ENCODE data around the gene PREB. TPM values are rescaled to one million over a fixed set of nuclear protein-coding genes. Genes with fewer than 3 reads are reported as not detected.

PREB gene
- total and polyA plus RNA-seq, 2 of the 13 experiments (the other 11 are each of a cell fraction or from before 2014, with no cell fraction given): 112 to 192 TPM

DNA sequence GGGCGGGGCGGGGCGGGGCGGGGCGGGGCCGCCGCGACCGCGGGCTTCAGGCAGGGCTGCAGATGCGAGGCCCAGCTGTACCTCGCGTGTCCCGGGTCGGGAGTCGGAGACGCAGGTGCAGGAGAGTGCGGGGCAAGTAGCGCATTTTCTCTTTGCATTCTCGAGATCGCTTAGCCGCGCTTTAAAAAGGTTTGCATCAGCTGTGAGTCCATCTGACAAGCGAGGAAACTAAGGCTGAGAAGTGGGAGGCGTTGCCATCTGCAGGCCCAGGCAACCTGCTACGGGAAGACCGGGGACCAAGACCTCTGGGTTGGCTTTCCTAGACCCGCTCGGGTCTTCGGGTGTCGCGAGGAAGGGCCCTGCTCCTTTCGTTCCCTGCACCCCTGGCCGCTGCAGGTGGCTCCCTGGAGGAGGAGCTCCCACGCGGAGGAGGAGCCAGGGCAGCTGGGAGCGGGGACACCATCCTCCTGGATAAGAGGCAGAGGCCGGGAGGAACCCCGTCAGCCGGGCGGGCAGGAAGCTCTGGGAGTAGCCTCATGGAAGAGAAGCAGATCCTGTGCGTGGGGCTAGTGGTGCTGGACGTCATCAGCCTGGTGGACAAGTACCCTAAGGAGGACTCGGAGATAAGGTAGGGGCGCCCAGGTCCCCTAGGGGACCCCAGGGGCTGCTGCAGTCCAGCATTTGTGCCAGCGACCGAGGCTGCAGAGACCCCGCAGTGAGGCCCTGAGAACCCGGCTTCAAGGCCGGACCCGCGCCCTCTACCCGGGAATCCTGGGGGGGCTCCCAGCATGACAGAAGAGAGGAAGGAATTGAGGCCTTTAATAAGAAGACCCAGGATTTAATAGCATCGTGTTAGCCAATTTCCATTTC is 47.5 kb downstream of the PREB start, which contains the start of gene KHK (continued):
- TF ChIP-seq, protein P1, sequence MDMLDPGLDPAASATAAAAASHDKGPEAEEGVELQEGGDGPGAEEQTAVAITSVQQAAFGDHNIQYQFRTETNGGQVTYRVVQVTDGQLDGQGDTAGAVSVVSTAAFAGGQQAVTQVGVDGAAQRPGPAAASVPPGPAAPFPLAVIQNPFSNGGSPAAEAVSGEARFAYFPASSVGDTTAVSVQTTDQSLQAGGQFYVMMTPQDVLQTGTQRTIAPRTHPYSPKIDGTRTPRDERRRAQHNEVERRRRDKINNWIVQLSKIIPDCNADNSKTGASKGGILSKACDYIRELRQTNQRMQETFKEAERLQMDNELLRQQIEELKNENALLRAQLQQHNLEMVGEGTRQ (IDR thresholded peaks at IDR 0.05; ENCODE audit: low read depth, low read length): no peak
- TF ChIP-seq, protein P1 (CRISPR knock-in tag; IDR thresholded peaks at IDR 0.05; ENCODE audit: borderline replicate concordance): no peak
- TF ChIP-seq EZH2 (conservative IDR thresholded peaks at IDR 0.05; ENCODE audit: low read depth, low read length) (no peak), GFI1 (CRISPR knock-in tag; IDR thresholded peaks at IDR 0.05; ENCODE audit: borderline replicate concordance) (no peak), RXRA (CRISPR knock-in tag; IDR thresholded peaks at IDR 0.05) (peak; percentile 58), SOX13 (IDR thresholded peaks at IDR 0.05) (no peak), SOX13 (CRISPR knock-in tag; conservative IDR thresholded peaks at IDR 0.05 in 1 of 2, IDR thresholded peaks at IDR 0.05 in 1 of 2) (no peak), ZNF724P (CRISPR knock-in tag; IDR thresholded peaks at IDR 0.05; ENCODE audit: borderline replicate concordance) (no peak), ZEB1 (IDR thresholded peaks at IDR 0.05; ENCODE audit: insufficient replicate concordance, low read depth) (no peak), ZNF382 (CRISPR knock-in tag; IDR thresholded peaks at IDR 0.05; ENCODE audit: borderline replicate concordance) (no peak), TBL1XR1 (IDR thresholded peaks at IDR 0.05; ENCODE audit: borderline replicate concordance, low read length, partially characterized antibody) (peak; percentile 6), EHMT2 (IDR thresholded peaks at IDR 0.05; ENCODE audit: borderline replicate concordance, low read depth, low read length) (no peak), PRMT3 (CRISPR knock-in tag; IDR thresholded peaks at IDR 0.05; ENCODE audit: borderline replicate concordance, low read depth) (no peak), ZNF644 (CRISPR knock-in tag; IDR thresholded peaks at IDR 0.05; ENCODE audit: low read depth) (no peak), ZNF33B (CRISPR knock-in tag; IDR thresholded peaks at IDR 0.05) (0 out of 2 replicates have a peak, but pooled peaks have one; percentile 27)
- TF ChIP-seq, protein P2, sequence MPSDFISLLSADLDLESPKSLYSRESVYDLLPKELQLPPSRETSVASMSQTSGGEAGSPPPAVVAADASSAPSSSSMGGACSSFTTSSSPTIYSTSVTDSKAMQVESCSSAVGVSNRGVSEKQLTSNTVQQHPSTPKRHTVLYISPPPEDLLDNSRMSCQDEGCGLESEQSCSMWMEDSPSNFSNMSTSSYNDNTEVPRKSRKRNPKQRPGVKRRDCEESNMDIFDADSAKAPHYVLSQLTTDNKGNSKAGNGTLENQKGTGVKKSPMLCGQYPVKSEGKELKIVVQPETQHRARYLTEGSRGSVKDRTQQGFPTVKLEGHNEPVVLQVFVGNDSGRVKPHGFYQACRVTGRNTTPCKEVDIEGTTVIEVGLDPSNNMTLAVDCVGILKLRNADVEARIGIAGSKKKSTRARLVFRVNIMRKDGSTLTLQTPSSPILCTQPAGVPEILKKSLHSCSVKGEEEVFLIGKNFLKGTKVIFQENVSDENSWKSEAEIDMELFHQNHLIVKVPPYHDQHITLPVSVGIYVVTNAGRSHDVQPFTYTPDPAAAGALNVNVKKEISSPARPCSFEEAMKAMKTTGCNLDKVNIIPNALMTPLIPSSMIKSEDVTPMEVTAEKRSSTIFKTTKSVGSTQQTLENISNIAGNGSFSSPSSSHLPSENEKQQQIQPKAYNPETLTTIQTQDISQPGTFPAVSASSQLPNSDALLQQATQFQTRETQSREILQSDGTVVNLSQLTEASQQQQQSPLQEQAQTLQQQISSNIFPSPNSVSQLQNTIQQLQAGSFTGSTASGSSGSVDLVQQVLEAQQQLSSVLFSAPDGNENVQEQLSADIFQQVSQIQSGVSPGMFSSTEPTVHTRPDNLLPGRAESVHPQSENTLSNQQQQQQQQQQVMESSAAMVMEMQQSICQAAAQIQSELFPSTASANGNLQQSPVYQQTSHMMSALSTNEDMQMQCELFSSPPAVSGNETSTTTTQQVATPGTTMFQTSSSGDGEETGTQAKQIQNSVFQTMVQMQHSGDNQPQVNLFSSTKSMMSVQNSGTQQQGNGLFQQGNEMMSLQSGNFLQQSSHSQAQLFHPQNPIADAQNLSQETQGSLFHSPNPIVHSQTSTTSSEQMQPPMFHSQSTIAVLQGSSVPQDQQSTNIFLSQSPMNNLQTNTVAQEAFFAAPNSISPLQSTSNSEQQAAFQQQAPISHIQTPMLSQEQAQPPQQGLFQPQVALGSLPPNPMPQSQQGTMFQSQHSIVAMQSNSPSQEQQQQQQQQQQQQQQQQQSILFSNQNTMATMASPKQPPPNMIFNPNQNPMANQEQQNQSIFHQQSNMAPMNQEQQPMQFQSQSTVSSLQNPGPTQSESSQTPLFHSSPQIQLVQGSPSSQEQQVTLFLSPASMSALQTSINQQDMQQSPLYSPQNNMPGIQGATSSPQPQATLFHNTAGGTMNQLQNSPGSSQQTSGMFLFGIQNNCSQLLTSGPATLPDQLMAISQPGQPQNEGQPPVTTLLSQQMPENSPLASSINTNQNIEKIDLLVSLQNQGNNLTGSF (CRISPR knock-in tag; IDR thresholded peaks at IDR 0.05): no peak
- TF ChIP-seq, protein P3, sequence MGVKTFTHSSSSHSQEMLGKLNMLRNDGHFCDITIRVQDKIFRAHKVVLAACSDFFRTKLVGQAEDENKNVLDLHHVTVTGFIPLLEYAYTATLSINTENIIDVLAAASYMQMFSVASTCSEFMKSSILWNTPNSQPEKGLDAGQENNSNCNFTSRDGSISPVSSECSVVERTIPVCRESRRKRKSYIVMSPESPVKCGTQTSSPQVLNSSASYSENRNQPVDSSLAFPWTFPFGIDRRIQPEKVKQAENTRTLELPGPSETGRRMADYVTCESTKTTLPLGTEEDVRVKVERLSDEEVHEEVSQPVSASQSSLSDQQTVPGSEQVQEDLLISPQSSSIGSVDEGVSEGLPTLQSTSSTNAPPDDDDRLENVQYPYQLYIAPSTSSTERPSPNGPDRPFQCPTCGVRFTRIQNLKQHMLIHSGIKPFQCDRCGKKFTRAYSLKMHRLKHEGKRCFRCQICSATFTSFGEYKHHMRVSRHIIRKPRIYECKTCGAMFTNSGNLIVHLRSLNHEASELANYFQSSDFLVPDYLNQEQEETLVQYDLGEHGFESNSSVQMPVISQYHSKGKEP (CRISPR knock-in tag; IDR thresholded peaks at IDR 0.05): no peak
- TF ChIP-seq, protein P4, sequence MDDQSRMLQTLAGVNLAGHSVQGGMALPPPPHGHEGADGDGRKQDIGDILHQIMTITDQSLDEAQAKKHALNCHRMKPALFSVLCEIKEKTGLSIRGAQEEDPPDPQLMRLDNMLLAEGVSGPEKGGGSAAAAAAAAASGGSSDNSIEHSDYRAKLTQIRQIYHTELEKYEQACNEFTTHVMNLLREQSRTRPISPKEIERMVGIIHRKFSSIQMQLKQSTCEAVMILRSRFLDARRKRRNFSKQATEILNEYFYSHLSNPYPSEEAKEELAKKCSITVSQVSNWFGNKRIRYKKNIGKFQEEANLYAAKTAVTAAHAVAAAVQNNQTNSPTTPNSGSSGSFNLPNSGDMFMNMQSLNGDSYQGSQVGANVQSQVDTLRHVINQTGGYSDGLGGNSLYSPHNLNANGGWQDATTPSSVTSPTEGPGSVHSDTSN (CRISPR knock-in tag; IDR thresholded peaks at IDR 0.05; ENCODE audit: borderline replicate concordance): peak; percentile 51; the same call in 1 of the 2 replicates

Data from HepG2 (cell line).